G401.6 (cell line): ENCODE data around the gene LKAAEAR1.

Experiments used
- FAIRE-seq: peaks from 2 replicates; lab custom pipeline; 2012; peaks lifted over from hg19 to GRCh38; lab: Jason Lieb, UNC

The LKAAEAR1 gene

GRCh38 chr20:64110411-64111068, 26.3 kb upstream of the LKAAEAR1 start:
- no peak for FAIRE-seq

GRCh38 chr20:64109831-64110391, 25.7 kb upstream of the LKAAEAR1 start:
- no peak for FAIRE-seq

- FAIRE-seq = no peak
Measured at GRCh38 chr20:64108731-64109681, 24.8 kb upstream of the LKAAEAR1 start.

- FAIRE-seq = no peak
Measured at GRCh38 chr20:64107736-64108457, 23.7 kb upstream of the LKAAEAR1 start.

GRCh38 chr20:64106981-64107735, 23.0 kb upstream of the LKAAEAR1 start, which contains the start of gene NPBWR2:
Gene NPBWR2 (minus strand): TSS chr20:64107565. CDS start chr20:64106831, 734 bp downstream.
- FAIRE-seq = no peak

- no peak for FAIRE-seq
Measured at GRCh38 chr20:64106435-64106961, 22.3 kb upstream of the LKAAEAR1 start.

- FAIRE-seq = no peak
Measured at GRCh38 chr20:64105846-64106434, 21.7 kb upstream of the LKAAEAR1 start.

- no peak for FAIRE-seq
Measured at GRCh38 chr20:64104667-64105451, 20.7 kb upstream of the LKAAEAR1 start.

GRCh38 chr20:64103871-64104666, 19.9 kb upstream of the LKAAEAR1 start:
- no peak for FAIRE-seq

- no peak for FAIRE-seq
Measured at GRCh38 chr20:64102647-64103354, 18.6 kb upstream of the LKAAEAR1 start.

- FAIRE-seq = no peak
Measured at GRCh38 chr20:64101731-64102621, 17.8 kb upstream of the LKAAEAR1 start.

- no peak for FAIRE-seq
Measured at GRCh38 chr20:64100946-64101688, 16.9 kb upstream of the LKAAEAR1 start.

GRCh38 chr20:64100566-64100888, 16.3 kb upstream of the LKAAEAR1 start:
- no peak for FAIRE-seq

GRCh38 chr20:64099880-64100565, 15.8 kb upstream of the LKAAEAR1 start:
- no peak for FAIRE-seq

- no peak for FAIRE-seq
Measured at GRCh38 chr20:64099086-64099786, 15.0 kb upstream of the LKAAEAR1 start.
